Stimulated activated CD8-positive, alpha-beta memory T cell treated with anti-CD3 and anti-CD28 coated beads, Interleukin-12 subunit alpha, Interleukin-12 subunit beta, amount 100 ng/mL, for 24 hours (primary cell): ENCODE data around the gene EFNA4.
"Not testable (repeated sequence)": the region's sequence is repeated elsewhere in the genome, so short reads cannot be mapped to it uniquely, and the experiment has no call there.

Experiments used
- DNase-seq: peaks from one replicate; pipeline ENCODE4 v3.0.0-alpha.2; 2020; ENCODE audit errors: extremely low read depth

Gene EFNA4

GRCh38 chr1:155086856-155087535 is 23.5 kb downstream of the EFNA4 start:
- no peak for DNase-seq

- peak; percentile 45 for DNase-seq
These were observed 27.8 kb downstream of the EFNA4 start for GRCh38 chr1:155091071-155092051.

GRCh38 chr1:155092131-155092530 is 28.6 kb downstream of the EFNA4 start:
- DNase-seq = no peak

GRCh38 chr1:155092641-155093040 is 29.1 kb downstream of the EFNA4 start:
- no peak for DNase-seq

- no peak for DNase-seq
These were observed 30.5 kb downstream of the EFNA4 start for GRCh38 chr1:155093911-155094621.

- no peak for DNase-seq
These were observed 31.0 kb downstream of the EFNA4 start for GRCh38 chr1:155094622-155094948.

GRCh38 chr1:155099331-155099730 is 35.8 kb downstream of the EFNA4 start:
- DNase-seq = no peak

- no peak for DNase-seq
These were observed 39.8 kb downstream of the EFNA4 start for GRCh38 chr1:155103325-155103724.

GRCh38 chr1:155104605-155105534 is 41.3 kb downstream of the EFNA4 start:
- no peak for DNase-seq

GRCh38 chr1:155105604-155106011 is 42.1 kb downstream of the EFNA4 start:
- DNase-seq = no peak

GRCh38 chr1:155106862-155107261 is 43.3 kb downstream of the EFNA4 start:
- no peak for DNase-seq

- DNase-seq = no peak
These were observed 44.0 kb downstream of the EFNA4 start for GRCh38 chr1:155107309-155108264.

- no peak for DNase-seq
These were observed 44.8 kb downstream of the EFNA4 start for GRCh38 chr1:155108296-155108695.

GRCh38 chr1:155110381-155110780 is 46.8 kb downstream of the EFNA4 start:
- no peak for DNase-seq

GRCh38 chr1:155110826-155111225 is 47.3 kb downstream of the EFNA4 start:
- DNase-seq = no peak

- DNase-seq = no peak
These were observed 50.0 kb downstream of the EFNA4 start for GRCh38 chr1:155113450-155113980.

GRCh38 chr1:155116113-155116764 is 52.7 kb downstream of the EFNA4 start:
- no peak for DNase-seq

GRCh38 chr1:155117610-155118009 is 54.1 kb downstream of the EFNA4 start:
- DNase-seq = no peak

GRCh38 chr1:155118090-155118489 is 54.5 kb downstream of the EFNA4 start:
- not testable (repeated sequence) for DNase-seq
